IPS-18a (cell line): ENCODE measurements around the gene BHLHE40.

Experiments
- H3K27ac ChIP-seq: one replicate; pipeline ENCODE4 v1.5.1; 2013; ENCODE audit warnings: low read length
- H3K27me3 ChIP-seq: one replicate; pipeline ENCODE4 v1.6.1; 2013; ENCODE audit warnings: mild to moderate bottlenecking, low read length; ENCODE audit not compliant: control insufficient read depth, insufficient read depth
- H3K36me3 ChIP-seq: one replicate; pipeline ENCODE4 v1.6.1; 2013; ENCODE audit warnings: low read depth, low read length; ENCODE audit not compliant: control insufficient read depth
- H3K4me1 ChIP-seq: one replicate; pipeline ENCODE4 v1.6.1; 2013; ENCODE audit warnings: low read depth, low read length; ENCODE audit not compliant: control insufficient read depth
- H3K4me3 ChIP-seq: one replicate; pipeline ENCODE4 v1.5.1; 2013; ENCODE audit warnings: low read length
- H3K9ac ChIP-seq: one replicate; pipeline ENCODE4 v1.6.1; 2013; ENCODE audit warnings: mild to moderate bottlenecking, low read length, moderate library complexity
- H3K9me3 ChIP-seq: one replicate; pipeline ENCODE4 v1.6.1; 2013; ENCODE audit warnings: low read depth, low read length; ENCODE audit not compliant: control insufficient read depth

The BHLHE40 gene

DNA sequence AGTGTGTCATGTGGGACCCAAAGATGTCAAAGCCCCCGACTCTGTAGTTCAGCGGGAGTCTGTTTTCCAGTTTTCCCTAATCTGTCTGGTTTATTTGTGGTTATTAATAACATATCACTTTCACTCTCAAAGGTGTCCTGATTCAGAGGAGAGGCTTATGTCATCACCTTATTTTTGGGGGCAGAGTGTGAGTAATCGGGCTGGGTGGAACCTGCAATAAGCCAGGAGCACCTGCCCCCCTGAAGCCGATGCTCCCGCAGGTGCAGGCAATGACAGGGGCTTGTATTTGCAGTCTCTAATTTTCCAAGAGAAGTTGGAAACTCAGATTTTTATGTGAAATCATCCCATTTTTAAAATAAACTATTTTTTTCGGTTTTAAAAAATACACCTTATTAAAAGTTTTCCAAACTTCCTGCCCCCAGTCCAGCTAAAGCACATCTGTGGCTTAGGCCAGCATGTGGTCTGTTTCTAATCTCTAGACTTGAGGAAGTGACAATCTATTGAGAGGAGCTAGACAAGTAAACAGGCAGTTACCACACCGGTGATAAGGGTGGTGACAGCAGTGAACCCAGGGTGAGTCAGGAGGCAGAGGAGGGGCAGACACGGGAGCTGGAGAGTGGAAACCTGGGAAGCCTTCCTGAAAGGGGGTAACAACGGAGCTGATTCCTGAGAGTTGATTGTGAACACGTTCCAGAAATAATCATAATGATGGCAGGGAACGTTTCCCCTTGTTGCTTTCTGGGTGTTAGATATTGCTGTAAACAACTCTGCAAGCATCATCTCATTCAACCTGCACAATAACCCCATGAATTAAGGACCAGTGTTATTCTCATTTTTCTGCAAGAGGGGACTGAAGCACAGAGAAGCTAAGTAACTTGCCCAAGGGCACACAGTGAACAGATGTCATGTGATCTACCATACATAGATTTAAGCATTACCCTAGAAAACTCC lies 37.2 kb downstream of the BHLHE40 start:
- H3K4me3 ChIP-seq = no peak overlapping the region
- H3K27me3 ChIP-seq = no peaks in the 10 kb centered on the region
- no peak overlapping the region for H3K27ac ChIP-seq
- peaks cover 13% of the 10 kb centered on the region for H3K4me1 ChIP-seq
- no peaks in the 10 kb centered on the region for H3K36me3 ChIP-seq
- H3K9ac ChIP-seq = no peak overlapping the region
- no peaks in the 10 kb centered on the region for H3K9me3 ChIP-seq

DNA sequence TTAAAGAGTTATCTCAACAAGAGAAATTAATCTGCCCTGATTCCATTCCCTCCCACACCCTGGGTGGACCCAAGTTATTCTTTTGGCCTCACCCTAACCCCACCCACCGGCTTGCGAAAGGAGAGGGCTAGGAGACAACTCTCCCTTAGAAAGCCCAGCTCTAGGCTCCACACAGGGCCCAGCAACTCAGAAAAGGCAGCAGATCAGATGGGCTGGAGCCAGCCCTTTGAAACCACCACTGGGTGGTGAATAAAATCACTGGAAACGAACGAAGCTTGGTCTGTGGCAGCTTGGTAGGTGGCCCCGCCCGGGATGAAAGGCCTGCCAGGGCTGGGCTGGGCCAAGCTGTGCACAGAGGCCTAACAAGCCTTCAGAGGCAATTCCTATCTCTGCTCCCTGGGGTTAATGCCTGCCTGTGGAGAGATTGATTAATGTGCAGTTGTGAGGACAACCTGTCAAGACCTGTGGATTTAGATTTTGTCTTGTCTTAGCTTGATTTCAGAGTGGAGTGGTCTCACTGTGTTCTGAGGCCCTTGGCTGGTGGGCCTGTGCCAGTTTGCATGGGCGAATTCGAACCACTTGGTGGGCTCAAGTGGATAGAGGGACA lies 38.8 kb downstream of the BHLHE40 start:
- no peaks in the 10 kb centered on the region for H3K36me3 ChIP-seq
- no peaks in the 10 kb centered on the region for H3K9me3 ChIP-seq
- H3K9ac ChIP-seq = no peak overlapping the region
- peaks cover 13% of the 10 kb centered on the region for H3K4me1 ChIP-seq
- no peak overlapping the region for H3K4me3 ChIP-seq
- no peaks in the 10 kb centered on the region for H3K27me3 ChIP-seq
- H3K27ac ChIP-seq = no peak overlapping the region

- H3K9ac ChIP-seq = no peak overlapping the region
- H3K4me1 ChIP-seq = peaks cover 1% of the 10 kb centered on the region
Measured at GRCh38 chr3:5019411-5020241, 40.4 kb downstream of the BHLHE40 start.

GRCh38 chr3:5020242-5020722 lies 41.0 kb downstream of the BHLHE40 start:
- no peaks in the 10 kb centered on the region for H3K27me3 ChIP-seq
- H3K9me3 ChIP-seq = no peaks in the 10 kb centered on the region
- H3K9ac ChIP-seq = no peak overlapping the region
- H3K36me3 ChIP-seq = no peaks in the 10 kb centered on the region
- no peak overlapping the region for H3K27ac ChIP-seq
- H3K4me1 ChIP-seq = no peaks in the 10 kb centered on the region
- H3K4me3 ChIP-seq = no peak overlapping the region

More at GRCh38 chr3:5019411-5020241, 40.4 kb downstream of the BHLHE40 start:
- Histone ChIP-seq H3K27ac (no peak overlapping the region), H3K9me3 (no peaks in the 10 kb centered on the region), H3K4me3 (no peak overlapping the region), H3K27me3 (no peaks in the 10 kb centered on the region), H3K36me3 (no peaks in the 10 kb centered on the region)

DNA sequence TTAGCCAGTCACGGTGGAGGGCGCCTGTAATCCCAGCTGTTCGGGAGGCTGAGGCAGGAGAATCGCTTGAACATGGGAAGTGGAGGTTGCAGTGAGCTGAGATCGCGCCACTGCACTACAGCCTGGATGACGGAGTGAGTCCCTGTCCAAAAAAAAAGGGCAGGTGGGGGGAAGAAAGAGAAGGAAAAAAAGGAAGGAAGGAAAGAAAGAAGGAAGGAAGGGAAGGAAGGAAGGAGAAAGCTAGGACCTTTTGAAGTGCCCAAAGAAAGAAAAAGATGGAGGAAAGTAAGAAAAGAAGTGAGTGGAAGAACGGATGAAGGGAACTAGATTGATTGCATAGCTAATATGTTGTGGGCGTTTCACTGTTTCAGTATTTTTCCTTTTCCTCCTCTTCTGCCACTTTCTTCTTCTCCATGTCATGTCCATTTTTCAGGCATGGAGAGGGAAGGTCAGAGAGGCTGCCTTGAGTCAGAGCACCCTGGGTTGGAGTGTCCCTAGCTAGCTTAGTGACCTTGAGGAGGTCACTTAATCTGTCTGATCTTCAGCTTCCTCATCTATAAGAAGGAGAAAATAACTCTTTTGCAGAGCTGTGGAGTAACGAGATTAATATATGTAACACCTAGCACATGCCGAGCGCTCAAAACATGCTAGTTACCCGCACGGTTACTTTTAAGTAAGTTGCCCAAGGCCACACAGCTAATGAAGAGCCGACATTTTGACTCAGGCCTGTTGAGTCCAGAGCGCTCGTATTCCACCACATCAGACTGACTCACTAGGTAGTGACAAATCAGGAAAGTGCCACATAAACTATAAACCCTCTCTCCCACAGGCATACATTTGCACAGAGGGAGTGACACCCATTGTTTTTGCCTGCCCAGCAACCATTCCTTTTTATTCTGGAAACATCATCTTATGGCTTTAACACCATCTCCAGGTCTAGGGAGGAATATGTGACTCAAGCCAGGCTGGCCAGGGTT lies 42.2 kb downstream of the BHLHE40 start:
- Histone ChIP-seq H3K9me3 (no peaks in the 10 kb centered on the region), H3K27ac (no peak overlapping the region), H3K4me1 (peaks cover 5% of the 10 kb centered on the region), H3K4me3 (no peak overlapping the region), H3K27me3 (no peaks in the 10 kb centered on the region), H3K36me3 (no peaks in the 10 kb centered on the region), H3K9ac (no peak overlapping the region)

DNA sequence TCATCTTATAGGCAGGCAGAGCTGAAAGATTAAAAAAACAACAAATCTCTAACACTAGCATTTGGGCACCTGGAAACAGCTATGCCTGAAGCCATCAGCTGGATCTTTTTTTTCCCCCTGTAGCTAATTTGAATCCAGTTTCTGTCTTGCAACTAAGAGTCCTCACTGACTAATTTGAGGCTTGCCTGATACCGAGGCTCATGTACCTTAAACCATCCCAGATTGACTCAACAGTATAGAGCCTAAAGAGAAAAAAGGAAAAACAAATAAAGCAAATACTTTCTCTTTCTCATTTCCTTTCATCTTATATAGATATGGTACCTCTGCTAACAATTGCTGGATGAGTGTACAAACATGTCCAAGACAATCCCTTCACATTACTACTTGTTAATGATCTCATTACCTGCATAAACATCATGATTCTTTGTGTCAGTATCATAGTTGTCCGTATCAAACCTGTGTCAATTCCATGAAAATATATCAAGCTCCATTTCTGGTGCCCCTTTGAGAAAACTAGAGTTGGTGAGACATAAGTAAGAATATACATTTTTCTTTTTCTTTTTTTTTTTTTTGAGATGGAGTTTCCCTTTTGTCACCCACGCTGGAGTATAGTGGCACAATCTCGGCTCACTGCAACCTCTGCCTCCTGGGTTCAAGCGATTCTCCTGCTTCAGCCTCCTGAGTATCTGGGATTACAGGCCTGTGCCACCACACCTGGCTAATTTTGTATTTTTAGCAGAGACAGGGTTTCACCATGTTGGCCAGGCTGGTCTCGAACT lies 43.1 kb downstream of the BHLHE40 start:
- H3K4me1 ChIP-seq = peaks cover 5% of the 10 kb centered on the region
- no peak overlapping the region for H3K27ac ChIP-seq
- H3K4me3 ChIP-seq = no peak overlapping the region
- no peaks in the 10 kb centered on the region for H3K27me3 ChIP-seq
- no peak overlapping the region for H3K9ac ChIP-seq
- no peaks in the 10 kb centered on the region for H3K9me3 ChIP-seq
- H3K36me3 ChIP-seq = no peaks in the 10 kb centered on the region

DNA sequence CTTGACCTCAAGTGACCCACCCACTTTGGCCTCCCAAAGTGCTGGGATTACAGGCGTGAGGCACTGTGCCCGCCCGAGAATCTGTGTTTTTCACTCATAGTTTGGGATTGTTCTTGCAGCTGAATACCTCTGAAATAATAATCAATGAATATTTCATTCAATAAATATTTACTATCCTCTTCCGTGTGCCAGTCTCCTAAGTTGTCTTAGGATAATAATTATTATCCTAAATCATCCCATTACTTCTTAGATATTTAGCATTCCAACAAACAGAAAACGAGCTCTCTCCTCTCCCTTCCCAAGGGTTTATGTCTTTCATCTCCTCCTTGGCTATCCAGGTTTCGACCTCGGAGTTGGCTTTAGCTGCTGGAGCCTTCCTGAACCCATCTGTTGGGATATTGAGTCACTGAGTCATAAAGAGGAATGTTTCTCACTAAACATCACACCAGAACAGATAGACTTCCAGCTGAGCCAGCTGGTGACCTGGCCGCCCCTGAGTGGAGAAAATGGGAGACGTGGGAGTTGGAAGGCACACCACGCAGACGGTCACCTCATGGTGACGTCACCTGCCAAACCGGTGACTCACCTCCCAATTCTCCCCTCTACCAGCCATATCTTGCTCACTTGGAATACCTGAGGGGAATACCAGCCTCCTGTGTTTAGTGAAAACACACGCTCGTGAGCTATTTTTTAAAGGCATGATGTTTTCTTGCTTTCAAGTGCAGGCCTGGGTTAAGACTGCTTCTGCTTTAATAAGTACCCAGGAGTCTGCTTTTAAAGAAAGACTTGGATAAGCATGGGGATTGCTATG lies 43.9 kb downstream of the BHLHE40 start:
- Histone ChIP-seq H3K27ac (no peak overlapping the region), H3K36me3 (no peaks in the 10 kb centered on the region), H3K9ac (no peak overlapping the region), H3K9me3 (no peaks in the 10 kb centered on the region), H3K27me3 (no peaks in the 10 kb centered on the region), H3K4me3 (no peak overlapping the region), H3K4me1 (peaks cover 5% of the 10 kb centered on the region)

GRCh38 chr3:5023777-5024346 lies 44.6 kb downstream of the BHLHE40 start:
- no peak overlapping the region for H3K27ac ChIP-seq

GRCh38 chr3:5026046-5026362 lies 46.8 kb downstream of the BHLHE40 start:
- Histone ChIP-seq H3K4me1 (peaks cover 5% of the 10 kb centered on the region), H3K9ac (peak overlapping the region; percentile 73), H3K27ac (no peak overlapping the region), H3K36me3 (no peaks in the 10 kb centered on the region), H3K4me3 (peak overlapping the region; percentile 72), H3K27me3 (no peaks in the 10 kb centered on the region), H3K9me3 (no peaks in the 10 kb centered on the region)

More at GRCh38 chr3:5023777-5024346, 44.6 kb downstream of the BHLHE40 start:
- Histone ChIP-seq H3K36me3 (no peaks in the 10 kb centered on the region), H3K27me3 (no peaks in the 10 kb centered on the region), H3K4me1 (peaks cover 5% of the 10 kb centered on the region), H3K4me3 (no peak overlapping the region), H3K9ac (no peak overlapping the region), H3K9me3 (no peaks in the 10 kb centered on the region)
